Measurements from ENCODE around the gene TCTN3. TPM values are rescaled to one million over a fixed set of nuclear protein-coding genes. Genes with fewer than 3 reads are reported as not detected.
A peak's percentile ranks its signal among the peaks of the same experiment; 100 is the strongest.

The TCTN3 gene
- total and polyA plus RNA-seq, 10 of the 15 experiments (the other 5 are each of a cell fraction or from before 2014, with no cell fraction given) = 20.0 to 48.7 (median 29.1) TPM

- ChIA-PET POLR2A (interaction anchor here (0.5 to 1.6 kb wide), 2 partner anchors 15 to 59 kb away, joined by 3 to 7 read pairs; no protein-coding TSS in a partner anchor), SMC1A (ENCODE audit: uncharacterized antibody, unreplicated experiment) (interaction anchor here (0.9 to 7.7 kb wide), 6 partner anchors 17 to 143 kb away, joined by 3 to 267 read pairs (median 6); partner anchors contain the start of gene ENTPD1), RAD21 (ENCODE audit: unreplicated experiment) (interaction anchor here (1.0 to 7.6 kb wide), 5 partner anchors 59 to 168 kb away, joined by 3 to 324 read pairs (median 4); partner anchors contain the start of gene ENTPD1), CTCF (interaction anchor here (1.5 to 6.8 kb wide), 3 partner anchors 60 to 168 kb away, joined by 5 to 337 read pairs (median 112); partner anchors contain the start of gene ENTPD1)
- in situ Hi-C loops (cut with MboI) (loop anchor here (5.0 kb wide), 1 partner anchor 50 kb away; no protein-coding TSS in a partner anchor), intact Hi-C loops (cut with micrococcal nuclease; ENCODE audit: unreplicated experiment) (loop anchor here (10.0 kb wide), 1 partner anchor 287 kb away; no protein-coding TSS in a partner anchor)
- no TSS peak for BruUV-seq (replicated peaks)
- H3K9ac ChIP-seq (ENCODE audit: control insufficient read depth, insufficient read depth, low read length) = no peak overlapping the region
- H3K27ac ChIP-seq (ENCODE audit: control insufficient read depth, insufficient read depth) = peak overlapping the region; percentile 38; the same call in 1 of the 2 replicates
- peaks cover 6% of the 10 kb centered on the region; the same call in 2 of the 3 replicates for H3K9me3 ChIP-seq (replicated peaks; ENCODE audit: control insufficient read depth, insufficient read depth, low read length)
- H2AFZ ChIP-seq (ENCODE audit: control insufficient read depth, low read depth, low read length) = peak overlapping the region; percentile 62
- no peaks in the 10 kb centered on the region for H3K36me3 ChIP-seq (ENCODE audit: control insufficient read depth in 2 of 2, insufficient read depth in 2 of 2, low read length in 1 of 2)
- WGBS (ENCODE audit: insufficient coverage, insufficient replicate concordance, low lambda C conversion rate, missing lambda C conversion rate) = 17% methylated on average over 3 of the region's 3 CpGs
- H3K4me1 ChIP-seq (ENCODE audit: control insufficient read depth, insufficient read depth, low read length) = peaks cover 13% of the 10 kb centered on the region
- H3K79me2 ChIP-seq (ENCODE audit: control insufficient read depth, insufficient read depth, low read length) = peaks cover 13% of the 10 kb centered on the region
- no peaks in the 10 kb centered on the region for H3K27me3 ChIP-seq (replicated peaks in 1 of 2; ENCODE audit: control insufficient read depth in 2 of 2, insufficient read depth in 2 of 2, low read length in 1 of 2)
- FAIRE-seq (peak; percentile 88), DNase-seq (ENCODE audit: low read depth, low spot score) (peak; percentile 63), ATAC-seq (peak; percentile 42)
- no peak overlapping the region for H3K4me2 ChIP-seq (ENCODE audit: control insufficient read depth, insufficient read depth)
- H3K4me3 ChIP-seq = no peak overlapping the region
- H4K20me1 ChIP-seq (ENCODE audit: control insufficient read depth, insufficient read depth) = no peaks in the 10 kb centered on the region
- TF ChIP-seq IKZF2 (IDR thresholded peaks at IDR 0.05) (peak; percentile 18 to 29; a peak in 2 of 4 replicates), IKZF1 (conservative IDR thresholded peaks at IDR 0.05) (0 out of 2 replicates have a peak, but pooled peaks have one; percentile 19), KLF5 (IDR thresholded peaks at IDR 0.05; ENCODE audit: partially characterized antibody) (no peak), SPI1 (IDR thresholded peaks at IDR 0.05; ENCODE audit: borderline replicate concordance, insufficient read depth, low read depth, low read length) (peak; percentile 92), ATF7 (IDR thresholded peaks at IDR 0.05; ENCODE audit: low read depth) (peak; percentile 40; the same call in 1 of the 2 replicates), RAD51 (IDR thresholded peaks at IDR 0.05) (peak; percentile 59), IRF4 (IDR thresholded peaks at IDR 0.05; ENCODE audit: low read depth, low read length) (0 out of 2 replicates have a peak, but pooled peaks have one; percentile 15), NBN (IDR thresholded peaks at IDR 0.05) (no peak)
Measured at GRCh38 chr10:95697429-95697828, 3.7 kb upstream of the TCTN3 start.

All from GM12878 (cell line).